NCI-H2107 treated with DMSO at 0.1 percent for 48 hours (cell line): ENCODE measurements around the gene MALRD1.
"Not testable (repeated sequence)": the region's sequence is repeated elsewhere in the genome, so short reads cannot be mapped to it uniquely, and the experiment has no call there.

Source experiments
- DNase-seq: peaks from one replicate; lab custom pipeline; 2025; ENCODE audit not compliant: unreplicated experiment; lab: John Stamatoyannopoulos, UW

The MALRD1 gene

DNA sequence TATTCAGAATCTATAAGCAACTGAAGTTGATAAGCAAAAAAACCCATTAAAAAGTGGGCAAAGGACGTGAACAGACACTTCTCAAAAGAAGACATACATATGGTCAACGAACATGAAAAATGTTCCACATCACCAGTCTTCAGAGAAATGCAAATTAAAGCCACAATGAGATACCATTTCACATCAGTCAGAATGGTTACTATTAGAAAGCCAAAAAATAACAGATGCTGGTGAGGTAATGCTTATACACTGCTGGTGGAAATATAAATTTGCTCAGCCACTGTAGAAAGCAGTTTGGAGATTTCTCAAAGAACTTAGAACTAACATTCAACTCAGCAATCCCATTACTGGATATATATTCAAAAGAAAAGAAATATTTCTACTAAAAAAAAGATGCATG, 434.8 kb downstream of the MALRD1 start:
- no peak for DNase-seq

DNA sequence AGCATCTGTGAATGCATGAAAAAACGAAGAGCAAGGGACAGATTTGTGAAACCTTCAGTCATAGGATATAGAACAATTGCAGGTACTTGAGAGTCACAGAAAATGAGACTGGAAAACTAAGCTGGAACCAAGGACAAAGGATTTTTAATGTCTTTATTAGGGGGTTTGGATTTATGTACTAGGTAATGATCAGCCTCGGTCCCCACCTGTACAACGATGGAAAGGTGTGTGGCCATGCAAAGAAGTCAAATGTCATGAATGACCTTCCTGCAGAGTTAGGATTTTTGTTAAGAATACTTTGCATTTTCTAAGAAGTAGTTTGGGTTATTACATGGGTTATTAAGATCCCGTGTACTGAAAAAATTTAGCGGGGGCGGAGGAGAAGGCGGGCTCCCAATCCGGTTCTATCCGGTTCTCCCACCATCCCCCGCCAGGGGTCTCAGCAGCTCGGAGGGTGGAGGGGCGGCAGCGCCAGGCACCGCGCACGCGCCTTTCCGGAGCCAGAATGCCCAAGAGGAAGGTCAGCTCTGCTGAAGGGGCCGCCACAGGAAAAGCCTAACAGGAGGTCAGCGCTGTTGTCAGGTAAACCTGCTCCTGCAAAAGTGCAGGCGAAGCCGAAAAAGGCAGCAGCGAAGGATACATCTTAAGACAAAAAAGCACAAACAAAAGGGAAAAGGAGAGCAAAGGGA, 440.1 kb downstream of the MALRD1 start:
- no peak for DNase-seq

DNA sequence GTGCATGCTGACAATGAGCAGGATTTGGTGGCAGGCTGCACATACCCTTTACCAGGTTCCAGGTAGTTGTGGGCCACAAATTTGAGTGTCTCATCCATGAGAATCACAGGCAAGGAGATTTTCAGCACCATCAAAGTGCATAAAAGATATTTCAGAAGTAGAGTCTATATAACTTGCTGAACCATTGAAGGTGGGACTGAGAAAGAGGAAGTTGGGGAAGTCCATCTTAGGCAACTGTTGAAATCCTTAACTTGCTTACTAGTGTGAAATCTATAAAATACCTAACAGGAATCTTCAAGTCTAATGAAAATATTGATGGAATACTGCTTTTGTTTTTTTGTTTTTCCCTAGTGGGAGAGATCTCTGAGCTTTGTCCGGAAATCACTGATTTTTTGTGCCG, 442.6 kb downstream of the MALRD1 start:
- no peak for DNase-seq

DNA sequence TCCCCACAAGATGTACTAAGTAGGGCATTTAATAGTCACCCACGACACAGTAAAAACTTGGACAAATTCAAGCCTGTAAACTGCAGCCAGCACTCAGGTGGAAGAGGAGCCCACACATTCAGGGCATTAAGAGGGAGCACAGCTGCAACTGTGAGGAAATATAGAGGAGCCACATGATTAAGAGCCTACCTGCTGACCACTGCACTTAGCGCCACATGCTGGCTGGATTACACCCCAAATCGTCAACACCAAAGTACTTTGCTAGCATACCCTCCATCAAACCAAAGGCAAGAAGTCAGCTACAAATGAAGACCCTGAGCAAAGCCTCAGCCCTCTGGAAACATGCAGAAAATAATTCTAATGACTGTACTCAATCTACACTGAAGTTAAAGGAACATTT, 445.3 kb downstream of the MALRD1 start:
- DNase-seq, result no peak

DNA sequence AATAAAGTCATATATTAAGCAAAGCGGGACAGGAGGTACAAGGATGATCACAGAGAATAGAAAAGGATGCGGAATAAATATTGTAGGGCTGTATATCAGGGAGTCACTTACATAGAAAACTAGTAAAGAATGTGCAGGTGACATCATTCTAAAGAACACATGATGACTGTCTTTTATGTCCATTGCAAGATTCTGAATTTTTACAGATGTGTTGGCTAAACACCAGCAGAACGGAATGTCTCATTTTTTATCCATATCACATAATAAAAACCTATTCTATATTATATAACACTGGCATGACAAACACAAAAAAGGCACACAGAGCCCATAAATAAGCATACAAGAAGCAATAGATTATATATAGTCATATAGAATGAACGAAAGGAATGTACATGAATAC, 448.4 kb downstream of the MALRD1 start:
- no peak for DNase-seq

- no peak for DNase-seq
Observed at GRCh38 chr10:19498393-19499290, 450.0 kb downstream of the MALRD1 start.

DNA sequence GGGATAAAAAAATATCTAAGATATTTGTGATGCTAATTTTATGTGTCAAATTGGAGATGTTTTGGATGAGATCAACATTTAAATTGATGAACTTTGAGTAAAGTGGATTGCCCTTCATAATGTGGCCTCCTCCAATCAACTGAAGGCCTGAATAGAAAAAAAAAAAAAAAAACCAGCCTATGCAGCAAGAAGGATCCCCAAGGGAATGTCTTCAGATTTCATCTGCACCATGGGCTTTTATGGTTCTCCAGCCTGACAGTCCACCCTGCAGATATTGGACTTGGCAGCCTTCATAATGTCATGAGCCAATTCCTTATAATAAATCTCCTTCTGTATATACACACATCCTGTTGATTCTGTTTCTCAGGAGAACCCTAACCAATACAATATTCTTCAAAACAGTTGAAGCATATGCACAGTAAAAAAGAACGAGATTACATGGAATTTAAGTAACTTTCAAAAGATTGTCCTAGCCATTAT, 450.7 kb downstream of the MALRD1 start:
- no peak for DNase-seq

GRCh38 chr10:19500959-19501358, 452.4 kb downstream of the MALRD1 start:
- no peak for DNase-seq

DNA sequence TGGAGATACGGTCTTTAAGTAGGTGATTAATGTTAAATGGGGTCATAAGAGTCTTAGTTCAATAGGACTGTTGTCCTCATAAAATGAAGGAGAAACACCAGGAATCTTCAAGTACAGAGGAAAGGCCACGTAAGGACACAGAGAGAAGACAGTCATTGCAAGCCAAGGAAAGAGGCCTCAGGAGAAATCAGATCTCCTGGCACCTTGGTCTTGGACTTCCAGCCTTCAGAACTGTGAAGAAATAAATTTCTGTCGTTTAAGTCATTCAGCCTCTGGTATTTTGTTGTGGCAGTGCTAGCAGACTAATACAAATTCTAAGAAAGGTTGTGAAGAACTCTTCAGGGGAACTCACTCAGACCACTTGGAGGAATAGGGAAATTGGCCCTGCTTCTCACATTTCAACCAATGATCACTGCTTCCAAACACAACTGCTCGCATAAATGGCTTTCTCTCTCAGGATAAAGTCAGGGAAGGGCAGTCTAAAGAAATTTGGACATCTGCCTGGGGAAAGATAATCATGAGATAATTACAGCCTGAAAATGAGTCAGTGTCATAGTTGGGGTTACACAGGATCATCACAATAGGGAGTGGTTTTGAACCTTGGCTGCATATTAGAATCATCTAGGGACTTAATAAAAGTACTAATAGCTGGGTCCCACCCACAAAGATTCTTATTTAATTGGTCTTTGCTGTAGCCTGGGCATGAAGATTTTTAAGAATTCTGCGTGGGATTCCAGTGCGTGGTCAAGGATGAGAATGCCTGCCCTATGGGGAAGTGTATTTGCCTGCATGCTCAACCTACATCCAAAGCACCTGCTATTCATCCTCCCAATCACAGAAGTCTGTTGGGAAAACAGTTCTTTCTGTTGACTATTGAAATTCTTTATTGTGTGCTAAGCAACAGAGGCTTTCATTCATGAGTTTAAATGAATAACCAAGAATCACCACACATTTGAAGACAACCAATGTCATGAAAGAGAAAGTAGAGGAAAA, 457.0 kb downstream of the MALRD1 start:
- DNase-seq, result no peak

DNA sequence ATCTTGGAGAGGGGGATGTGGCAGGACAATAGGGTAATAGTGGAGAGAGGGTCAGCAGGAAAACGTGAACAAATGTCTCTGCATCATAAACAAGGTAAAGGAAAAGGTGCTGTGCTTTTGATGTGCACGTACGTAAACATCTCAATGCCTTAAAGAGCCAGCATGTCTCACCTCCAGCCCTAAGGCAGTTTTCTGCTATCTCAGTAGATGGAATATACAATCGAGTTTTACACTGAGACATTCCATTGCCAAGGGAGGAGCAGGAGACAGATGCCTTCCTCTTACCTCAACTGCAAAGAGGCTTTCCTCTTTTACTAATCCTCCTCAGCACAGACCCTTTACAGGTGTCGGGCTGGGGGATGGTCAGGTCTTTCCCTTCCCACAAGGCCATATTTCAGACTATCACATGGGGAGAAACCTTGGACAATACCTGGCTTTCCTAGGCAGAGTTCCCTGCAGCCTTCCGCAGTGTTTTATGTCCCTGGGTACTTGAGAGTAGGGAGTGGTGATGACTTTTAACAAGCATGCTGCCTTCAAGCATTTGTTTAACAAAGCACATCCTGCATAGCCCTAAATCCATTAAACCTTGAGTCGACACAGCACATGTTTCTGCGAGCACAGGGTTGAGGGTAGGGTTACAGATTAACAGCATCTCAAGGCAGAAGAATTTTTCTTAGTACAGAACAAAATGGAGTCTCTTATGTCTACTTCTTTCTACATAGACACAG, 461.6 kb downstream of the MALRD1 start:
- not testable (repeated sequence) for DNase-seq

DNA sequence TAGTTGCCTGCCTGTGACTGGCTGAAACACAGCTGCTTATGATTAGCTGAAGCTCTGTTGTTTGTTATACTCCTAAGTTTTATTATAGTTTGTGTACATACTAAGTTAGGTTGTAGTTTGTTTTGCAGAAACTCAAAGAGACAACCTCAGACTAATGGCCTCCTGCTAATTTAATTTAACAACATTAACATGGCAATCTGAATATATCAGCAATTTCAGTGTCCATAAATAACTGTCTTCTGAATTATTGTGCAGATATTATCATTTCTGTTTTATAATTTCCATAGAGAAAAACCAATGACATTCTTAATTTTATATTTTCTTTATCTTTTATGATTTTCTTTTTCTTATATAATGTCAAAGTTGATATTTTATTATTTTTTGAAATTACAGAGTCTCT, 469.5 kb downstream of the MALRD1 start:
- no peak for DNase-seq

DNA sequence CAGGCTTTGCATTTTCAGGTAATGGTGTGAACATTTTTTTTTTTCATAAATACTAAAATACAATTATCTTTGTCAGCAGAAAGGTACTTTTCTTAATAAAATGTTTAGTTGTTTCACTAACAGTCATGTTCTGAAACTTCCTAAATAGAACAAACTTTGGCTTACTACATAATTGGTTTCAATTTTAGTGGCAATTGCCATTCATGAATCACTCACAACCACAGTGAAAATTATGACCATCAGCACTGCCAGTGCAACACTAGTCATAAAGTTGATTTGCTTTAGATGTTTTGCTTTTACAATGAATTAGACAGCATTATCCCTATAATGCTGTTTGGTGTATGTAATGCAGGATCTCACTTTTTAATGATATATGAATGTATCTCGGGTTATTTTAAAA, 470.0 kb downstream of the MALRD1 start:
- no peak for DNase-seq

- DNase-seq, result no peak
Observed at GRCh38 chr10:19531324-19531723, 482.7 kb downstream of the MALRD1 start.

- DNase-seq, result no peak
Observed at GRCh38 chr10:19532411-19532810, 483.8 kb downstream of the MALRD1 start.

GRCh38 chr10:19541299-19541698, 492.7 kb downstream of the MALRD1 start:
- no peak for DNase-seq

GRCh38 chr10:19546224-19546623, 497.6 kb downstream of the MALRD1 start:
- no peak for DNase-seq

DNA sequence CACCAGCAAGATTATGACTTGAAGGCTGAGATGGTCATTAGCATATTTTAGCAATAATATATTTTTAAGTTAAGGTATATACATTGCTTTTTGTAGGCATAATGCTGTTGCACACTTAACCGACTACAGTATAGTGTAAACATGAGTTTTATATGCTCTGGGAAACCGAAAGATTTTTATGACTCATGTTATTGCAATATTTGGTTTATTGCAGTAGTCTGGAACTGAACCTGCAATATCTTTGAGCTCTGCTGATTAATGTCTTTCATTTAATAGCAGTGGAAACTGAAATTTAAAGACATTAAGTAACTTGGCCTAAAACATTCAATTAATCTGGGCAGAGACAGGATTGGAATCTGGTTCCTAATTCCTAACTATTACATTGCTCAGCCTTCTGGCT, 500.9 kb downstream of the MALRD1 start:
- no peak for DNase-seq

GRCh38 chr10:19556666-19557065, 508.1 kb downstream of the MALRD1 start:
- no peak for DNase-seq

DNA sequence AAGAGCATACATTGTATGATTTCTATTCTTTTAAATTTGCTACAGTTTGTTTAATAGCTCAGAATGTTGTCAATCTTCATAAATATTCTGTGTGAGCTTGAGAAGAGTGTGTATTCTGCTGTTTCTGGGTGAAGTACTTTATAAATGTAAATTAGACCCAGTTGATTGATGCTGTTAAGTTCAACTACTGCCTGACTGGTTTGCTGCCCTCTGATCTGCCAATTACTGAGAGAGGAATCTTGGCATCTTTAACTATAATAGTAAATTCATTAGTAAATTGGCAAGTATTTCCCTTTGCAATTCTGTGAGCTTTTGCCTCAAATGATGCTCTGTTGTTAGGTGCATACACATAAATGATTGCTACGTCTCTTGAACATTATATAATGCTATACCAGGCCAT, 512.6 kb downstream of the MALRD1 start:
- DNase-seq, result no peak

DNA sequence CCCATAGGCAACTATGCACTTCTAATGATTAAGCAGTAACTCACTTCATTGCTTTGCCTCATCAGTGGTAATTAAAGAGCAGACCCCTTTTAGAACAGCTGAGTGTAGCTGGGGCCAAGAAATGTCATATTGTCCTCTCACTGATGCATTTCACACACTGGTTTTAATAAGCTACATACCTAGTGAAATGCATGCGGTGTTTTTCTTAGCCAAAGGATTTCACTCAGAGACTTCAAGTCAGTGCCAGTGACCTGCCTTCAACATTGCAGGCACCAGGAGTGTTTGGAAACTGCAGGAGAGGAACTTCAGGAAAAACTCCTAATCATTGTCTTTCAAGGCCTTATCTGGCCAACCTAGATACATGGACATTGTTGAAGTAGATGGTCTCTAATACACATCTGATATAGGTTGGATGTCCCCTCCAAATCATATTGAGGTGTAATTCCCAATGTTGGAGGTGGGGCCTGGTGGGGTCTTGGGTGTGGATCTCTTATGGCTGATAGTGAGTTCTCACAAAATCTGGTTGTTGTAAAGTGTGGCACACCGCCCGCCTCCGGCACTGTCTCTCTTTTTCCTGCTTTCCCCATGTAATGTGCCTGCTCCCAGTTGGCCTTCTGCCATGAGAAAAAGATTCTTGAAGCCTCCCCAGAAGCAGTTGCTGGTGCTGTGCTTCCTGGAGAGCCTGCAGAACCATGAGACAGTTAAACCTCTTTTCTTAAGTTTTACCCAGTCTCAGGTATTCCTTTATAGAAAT, 515.0 kb downstream of the MALRD1 start:
- no peak for DNase-seq
